Large intestine (tissue), 3 donors: Measurements from ENCODE around the gene SRP14. TPM values are rescaled to one million over a fixed set of nuclear protein-coding genes. Genes with fewer than 3 reads are reported as not detected.
"Not testable (repeated sequence)": the region's sequence is repeated elsewhere in the genome, so short reads cannot be mapped to it uniquely, and the experiment has no call there.

ENCODE experiments used
- DNase-seq, 2 donors: peaks; one replicate each; pipeline versions ENCODE4 v3.0.0 to v3.0.0-alpha.2; 2013
- H3K27ac ChIP-seq: one replicate; pipeline ENCODE4 v1.5.1; 2013; ENCODE audit warnings: low read length
- H3K27me3 ChIP-seq: 2 replicates; pipeline ENCODE4 v1.6.1; 2013; ENCODE audit warnings: low read length; ENCODE audit not compliant: control insufficient read depth, insufficient read depth
- H3K36me3 ChIP-seq: 2 replicates; pipeline ENCODE4 v1.6.1; 2013; ENCODE audit warnings: low read length; ENCODE audit not compliant: control insufficient read depth, insufficient read depth
- H3K4me1 ChIP-seq: one replicate; pipeline ENCODE4 v1.6.1; 2013; ENCODE audit warnings: low read length; ENCODE audit not compliant: control insufficient read depth, insufficient read depth
- H3K4me3 ChIP-seq: one replicate; pipeline ENCODE4 v1.5.1; 2013; ENCODE audit warnings: low read length
- H3K9me3 ChIP-seq: one replicate; pipeline ENCODE4 v1.6.1; 2013; ENCODE audit warnings: mild to moderate bottlenecking, low read depth, low read length, moderate library complexity; ENCODE audit not compliant: control insufficient read depth
- WGBS: methylation state at CpG from one replicate; pipeline ENCODE4 v1.1.5; 2013; ENCODE audit warnings: low lambda C conversion rate; ENCODE audit not compliant: insufficient coverage; 5-methylcytosine and 5-hydroxymethylcytosine counted together
- polyA plus RNA-seq: library from polyadenylated mRNA; unstranded; fragments of 120-200 nt; gene quantifications from one replicate; pipeline ENCODE4 v1.2.1, GENCODE V29; 2013

The SRP14 gene
- polyA plus RNA-seq, 1 donor, result 291 TPM

DNA sequence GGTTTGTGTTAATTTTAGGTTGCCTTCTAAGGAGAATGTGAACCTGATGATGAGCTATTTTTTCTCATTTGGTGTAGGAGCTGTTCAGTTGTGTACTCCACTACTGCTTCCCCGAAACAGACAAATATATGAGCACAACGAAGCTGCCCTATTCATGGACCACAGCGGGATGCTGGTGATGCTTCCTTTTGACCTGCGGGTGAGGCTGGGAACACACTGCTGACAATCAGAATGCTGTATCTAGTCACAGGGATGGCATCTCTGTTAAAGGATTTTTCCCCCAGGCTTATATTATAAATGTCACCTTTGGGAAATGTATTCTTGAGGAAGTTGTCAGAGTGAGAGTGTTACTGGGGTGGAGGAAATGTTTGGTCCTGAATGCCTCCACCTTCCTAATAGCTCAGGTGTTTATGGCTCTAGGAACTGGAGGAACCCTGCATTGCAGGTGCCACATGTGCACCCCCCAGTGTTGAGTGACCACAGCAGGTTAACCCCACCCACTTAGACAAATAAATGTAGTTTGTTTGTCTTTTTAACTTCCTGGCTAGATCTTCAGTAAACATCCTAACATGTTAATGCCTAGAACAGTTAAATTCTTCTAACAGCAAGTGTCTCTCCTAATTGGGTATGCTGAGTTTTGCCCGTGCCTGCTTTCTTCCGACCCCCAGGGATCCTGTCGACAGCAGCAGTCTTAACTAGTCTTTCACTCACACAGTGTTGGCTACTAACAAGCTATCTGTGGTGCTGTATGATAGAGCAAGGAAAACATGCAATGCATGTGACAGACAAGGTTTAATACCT lies 35.7 kb downstream of the SRP14 start:
- Histone ChIP-seq H3K4me3 (no peak overlapping the region), H3K27me3 (no peaks in the 10 kb centered on the region), H3K9me3 (no peaks in the 10 kb centered on the region), H3K36me3 (peaks cover 43% of the 10 kb centered on the region), H3K4me1 (no peaks in the 10 kb centered on the region), H3K27ac (no peak overlapping the region)
- peak in 1 of 2 donors; percentile 8 for DNase-seq
- no CpG with 5 or more reads among the region's 7 CpGs for WGBS

DNA sequence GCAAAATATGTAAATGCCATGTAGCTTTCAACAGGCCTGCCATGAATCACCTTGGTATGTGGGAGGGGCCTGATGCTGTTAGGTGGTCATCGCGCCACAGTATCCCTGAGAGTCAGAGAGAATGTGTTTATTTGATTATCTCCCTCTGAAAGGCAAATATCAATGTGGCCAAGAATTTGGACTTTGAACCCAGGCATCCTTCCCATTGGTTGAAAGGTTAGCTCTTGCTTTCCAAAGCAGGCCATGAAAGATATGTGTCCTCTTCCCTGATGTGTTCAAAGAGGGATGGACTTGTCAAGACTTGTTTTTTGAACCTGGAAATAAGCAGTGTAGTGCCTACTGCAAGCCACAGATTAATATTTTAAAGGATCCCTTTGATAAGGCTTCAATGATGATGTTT lies 36.7 kb downstream of the SRP14 start:
- peak in 1 of 2 donors; percentile 9 for DNase-seq
- H3K27me3 ChIP-seq, result no peaks in the 10 kb centered on the region
- no peak overlapping the region for H3K4me3 ChIP-seq
- no peaks in the 10 kb centered on the region for H3K9me3 ChIP-seq
- no CpG with 5 or more reads among the region's 2 CpGs for WGBS
- H3K4me1 ChIP-seq, result no peaks in the 10 kb centered on the region
- H3K36me3 ChIP-seq, result peaks cover 35% of the 10 kb centered on the region
- H3K27ac ChIP-seq, result no peak overlapping the region

DNA sequence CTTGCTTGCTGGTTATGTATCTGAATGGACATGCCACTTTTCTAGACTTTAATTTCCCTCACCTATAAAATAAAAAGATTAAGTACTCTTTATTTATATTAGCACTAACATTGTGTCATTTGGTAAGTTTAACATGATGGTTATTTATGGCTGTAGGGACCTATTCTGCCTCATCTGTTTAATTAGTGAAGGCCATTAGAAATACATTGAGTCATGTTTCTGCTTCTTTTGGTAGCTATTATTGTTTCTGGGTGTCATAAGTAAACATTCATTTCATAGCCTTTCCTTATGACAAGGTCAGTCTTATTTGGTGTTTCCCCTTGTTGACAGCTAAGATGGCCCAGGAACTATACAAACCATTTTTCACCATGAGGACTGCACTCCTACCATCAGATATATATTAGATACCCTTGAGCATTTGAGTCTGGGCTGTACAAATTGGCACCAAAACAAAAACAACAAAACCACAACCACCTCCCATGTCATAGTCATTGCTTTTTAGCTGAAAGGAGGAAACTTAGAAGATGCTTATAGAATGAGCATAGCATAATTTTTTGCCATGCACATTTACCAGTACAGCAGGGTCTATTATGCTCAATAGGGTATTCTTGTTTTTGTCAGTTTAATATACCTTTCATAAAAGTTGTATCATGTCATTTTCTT lies 39.3 kb downstream of the SRP14 start:
- Histone ChIP-seq H3K36me3 (peaks cover 35% of the 10 kb centered on the region), H3K4me1 (no peaks in the 10 kb centered on the region)
- DNase-seq, result no peak

DNA sequence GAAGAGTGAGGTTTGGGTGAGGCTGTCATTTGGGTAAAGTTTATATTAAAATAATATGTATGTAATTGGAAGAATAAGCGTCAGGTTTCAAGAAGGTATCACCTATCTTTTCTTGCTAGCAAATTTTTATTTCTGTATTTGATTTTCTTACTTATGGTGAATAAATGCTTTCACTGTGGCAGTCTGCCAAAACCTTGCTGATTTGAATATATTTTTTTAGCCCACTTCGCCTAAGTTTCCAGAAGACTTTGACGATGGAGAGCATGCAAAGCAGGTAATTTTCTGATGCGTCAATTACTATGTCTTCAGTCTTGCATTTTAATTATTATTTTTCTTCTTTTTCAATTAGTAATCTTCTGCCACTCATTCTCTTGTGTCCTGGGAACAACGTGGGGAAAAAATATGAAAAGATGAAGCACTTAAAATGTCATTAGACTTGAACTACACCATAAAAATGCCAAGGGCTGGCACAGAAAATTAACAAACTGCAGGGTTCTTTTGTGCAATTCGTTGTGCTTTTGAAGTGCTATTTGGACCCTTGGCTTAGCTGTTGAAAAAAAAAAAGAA lies 40.4 kb downstream of the SRP14 start:
- Histone ChIP-seq H3K36me3 (peaks cover 40% of the 10 kb centered on the region), H3K4me3 (no peak overlapping the region), H3K27ac (no peak overlapping the region), H3K27me3 (no peaks in the 10 kb centered on the region), H3K4me1 (no peaks in the 10 kb centered on the region), H3K9me3 (no peaks in the 10 kb centered on the region)
- no peak for DNase-seq
- 84% methylated on average over 6 of the region's 6 CpGs for WGBS

More for the DNA sequence above, 39.3 kb downstream of the SRP14 start:
- Histone ChIP-seq H3K4me3 (no peak overlapping the region), H3K27ac (no peak overlapping the region), H3K27me3 (no peaks in the 10 kb centered on the region), H3K9me3 (no peaks in the 10 kb centered on the region)

DNA sequence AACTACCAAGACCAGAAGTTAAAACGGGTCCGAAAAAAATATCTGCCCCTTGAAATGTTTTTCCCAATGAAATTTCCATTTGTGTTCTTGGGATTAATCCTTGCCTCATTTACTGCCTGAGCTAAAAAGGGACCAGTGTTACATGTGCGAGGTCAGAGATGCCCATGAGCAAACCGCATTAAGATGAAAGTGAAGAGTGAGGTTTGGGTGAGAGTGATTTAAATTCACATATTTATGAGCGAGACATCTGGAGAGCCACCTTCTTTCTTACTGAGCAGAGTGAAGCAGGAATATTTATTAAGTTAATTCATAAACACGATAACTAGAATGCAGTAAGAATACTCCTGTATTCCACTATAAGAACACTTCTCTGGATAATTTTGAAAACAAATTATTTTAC lies 41.3 kb downstream of the SRP14 start:
- no peaks in the 10 kb centered on the region for H3K4me1 ChIP-seq
- H3K4me3 ChIP-seq, result no peak overlapping the region
- 92% methylated on average over 2 of the region's 6 CpGs for WGBS
- H3K27ac ChIP-seq, result no peak overlapping the region
- no peaks in the 10 kb centered on the region for H3K27me3 ChIP-seq
- no peaks in the 10 kb centered on the region for H3K9me3 ChIP-seq
- no peak for DNase-seq
- peaks cover 43% of the 10 kb centered on the region for H3K36me3 ChIP-seq

GRCh38 chr15:39997031-39997430 lies 42.0 kb downstream of the SRP14 start:
- H3K4me1 ChIP-seq, result no peaks in the 10 kb centered on the region
- H3K36me3 ChIP-seq, result peaks cover 43% of the 10 kb centered on the region
- H3K9me3 ChIP-seq, result no peaks in the 10 kb centered on the region
- no peaks in the 10 kb centered on the region for H3K27me3 ChIP-seq
- no peak overlapping the region for H3K4me3 ChIP-seq
- no peak for DNase-seq
- no peak overlapping the region for H3K27ac ChIP-seq
- no CpG with 5 or more reads among the region's 1 CpG for WGBS

DNA sequence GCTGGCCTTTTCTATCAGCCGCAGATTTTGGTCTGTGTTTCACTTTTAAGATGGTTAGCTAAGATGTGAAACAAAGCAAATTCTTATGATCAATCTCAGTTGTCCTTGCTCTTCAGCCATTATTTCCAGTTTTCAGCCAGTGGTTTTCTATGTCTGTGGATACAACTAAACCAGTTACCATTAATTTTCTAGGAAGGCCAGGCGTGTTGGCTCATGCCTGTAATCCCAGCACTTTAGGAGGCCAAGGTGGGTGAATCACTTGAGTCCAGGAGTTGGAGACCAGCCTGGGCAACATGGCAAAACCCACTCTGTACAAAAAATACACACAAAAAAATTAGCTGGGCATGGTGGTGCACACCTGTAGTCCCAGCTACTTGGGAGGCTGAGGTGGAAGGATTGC lies 42.8 kb downstream of the SRP14 start:
- WGBS, result 100% methylated on average over 1 of the region's 2 CpGs
- DNase-seq, H3K27ac ChIP-seq, H3K9me3 ChIP-seq, H3K4me1 ChIP-seq, H3K27me3 ChIP-seq, H3K4me3 ChIP-seq: not testable (repeated sequence)
- H3K36me3 ChIP-seq, result peaks cover 41% of the 10 kb centered on the region

DNA sequence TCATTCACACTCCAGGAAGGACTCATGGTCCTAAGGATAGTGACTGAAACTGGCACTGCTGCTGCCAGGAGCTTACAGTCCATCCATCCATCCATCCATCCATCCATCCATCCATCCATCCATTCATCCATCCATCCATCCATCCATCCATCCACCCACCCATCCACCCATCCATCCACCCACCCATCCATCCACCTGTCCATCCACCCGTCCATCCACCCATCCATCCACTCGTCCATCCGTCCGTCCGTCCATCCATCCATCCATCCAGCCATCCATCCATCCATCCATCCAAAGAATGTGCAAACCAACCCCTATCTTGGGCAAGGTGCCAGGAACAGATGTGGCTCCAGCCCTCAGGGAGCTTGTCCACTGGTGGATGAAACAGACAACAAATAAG lies 46.0 kb downstream of the SRP14 start:
- H3K27me3 ChIP-seq, H3K4me1 ChIP-seq, DNase-seq, H3K9me3 ChIP-seq, H3K27ac ChIP-seq, H3K4me3 ChIP-seq: not testable (repeated sequence)
- H3K36me3 ChIP-seq, result peaks cover 56% of the 10 kb centered on the region
- WGBS, result no CpG with 5 or more reads among the region's 5 CpGs

DNA sequence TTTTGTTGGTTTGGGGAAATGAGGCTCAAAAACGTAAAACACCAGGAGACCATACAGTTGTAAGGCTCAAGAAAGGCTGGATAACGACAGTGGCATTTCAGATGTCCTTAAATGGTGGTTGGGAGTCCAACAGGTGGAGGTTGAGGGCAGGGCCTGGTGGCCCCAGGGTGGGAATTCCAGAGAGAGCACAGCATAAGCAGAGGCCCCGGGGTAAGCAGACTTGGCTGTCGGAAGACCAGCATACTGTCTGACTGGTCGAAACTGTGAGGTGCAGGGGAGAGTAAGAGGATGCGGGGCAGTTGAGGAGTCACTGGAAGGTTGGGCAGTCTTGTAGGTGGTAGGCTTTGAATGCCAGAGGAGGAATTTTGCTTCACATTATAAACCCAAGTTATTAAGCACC lies 48.3 kb downstream of the SRP14 start:
- Histone ChIP-seq H3K27me3 (no peaks in the 10 kb centered on the region), H3K4me3 (no peak overlapping the region), H3K27ac (no peak overlapping the region), H3K4me1 (no peaks in the 10 kb centered on the region), H3K36me3 (peaks cover 64% of the 10 kb centered on the region), H3K9me3 (no peaks in the 10 kb centered on the region)
- no peak for DNase-seq
- whole genome bisulfite sequencing, result no CpG with 5 or more reads among the region's 6 CpGs

DNA sequence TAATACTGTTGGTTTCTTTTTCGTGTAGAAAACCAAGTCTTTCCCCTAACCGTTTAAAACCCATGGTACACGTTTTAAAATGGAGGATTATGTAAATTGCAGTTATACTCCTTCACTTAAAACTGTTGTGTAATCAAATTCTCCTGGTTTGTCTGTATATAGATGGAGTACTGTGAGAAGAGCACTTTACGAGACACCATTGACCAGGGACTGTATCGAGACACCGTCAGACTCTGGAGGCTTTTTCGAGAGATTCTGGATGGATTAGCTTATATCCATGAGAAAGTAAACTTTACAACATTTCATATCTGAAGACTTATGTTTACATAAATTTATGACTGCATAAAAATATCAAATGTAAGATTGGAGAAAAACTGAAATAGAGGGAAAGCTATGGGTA lies 51.2 kb downstream of the SRP14 start:
- Histone ChIP-seq H3K4me1 (no peaks in the 10 kb centered on the region), H3K9me3 (no peaks in the 10 kb centered on the region), H3K36me3 (peaks cover 49% of the 10 kb centered on the region), H3K27ac (no peak overlapping the region), H3K27me3 (no peaks in the 10 kb centered on the region), H3K4me3 (no peak overlapping the region)
- 83% methylated on average over 4 of the region's 7 CpGs for WGBS
- DNase-seq, result no peak
